GM19324 (cell line): ENCODE results near the gene NOS1AP.

Experiments
- ATAC-seq: cut with Tn5 transposase; IDR thresholded peaks from one replicate; pipeline ENCODE4 v1.9.1; 2021; ENCODE audit warnings: mild to moderate bottlenecking, moderate library complexity; ENCODE audit not compliant: unreplicated experiment, low FRiP score

NOS1AP gene

DNA sequence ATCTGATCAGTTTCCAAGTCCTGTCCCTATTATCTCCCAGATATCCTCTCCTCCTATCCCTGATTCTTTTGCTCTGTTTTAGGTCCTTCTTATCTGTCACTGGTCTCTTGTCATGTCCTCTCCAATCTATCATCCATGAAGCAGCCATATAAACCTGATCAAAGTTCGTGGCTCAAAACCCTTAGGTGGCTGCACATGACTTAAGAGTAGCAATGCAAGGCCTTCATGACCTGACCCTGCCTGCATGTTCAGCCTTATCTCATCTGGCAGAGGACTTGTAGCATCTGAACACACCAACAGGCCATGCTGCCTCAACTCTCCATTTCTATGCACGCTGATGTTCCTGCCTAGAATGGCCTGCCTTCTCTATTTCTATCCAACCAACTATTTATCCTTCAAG is 65.2 kb downstream of the NOS1AP start:
- no peak for ATAC-seq

DNA sequence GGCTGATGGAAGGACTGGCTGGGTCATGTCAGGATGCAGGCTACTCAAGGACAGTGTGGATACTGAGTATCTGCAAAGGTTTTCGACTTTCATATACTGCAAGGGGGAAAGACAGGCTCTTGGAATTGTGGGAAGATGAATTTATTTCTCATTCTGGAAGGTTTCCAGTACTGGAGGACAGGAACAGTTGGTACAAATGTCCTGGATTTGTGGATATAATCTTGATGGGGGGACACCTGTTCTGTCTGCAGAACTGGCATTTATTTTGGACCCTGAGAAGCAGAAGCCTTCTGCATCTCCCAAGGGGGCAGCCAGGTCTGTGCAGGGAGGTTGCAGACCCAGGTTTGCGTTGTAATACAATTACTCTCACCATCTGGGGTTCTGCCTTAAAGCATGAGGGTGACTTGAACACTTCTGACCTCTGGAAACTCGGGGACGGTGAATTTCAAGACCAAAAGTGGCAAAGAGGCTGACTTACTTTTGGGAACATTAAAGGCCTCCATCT is 65.8 kb downstream of the NOS1AP start:
- ATAC-seq: no peak

DNA sequence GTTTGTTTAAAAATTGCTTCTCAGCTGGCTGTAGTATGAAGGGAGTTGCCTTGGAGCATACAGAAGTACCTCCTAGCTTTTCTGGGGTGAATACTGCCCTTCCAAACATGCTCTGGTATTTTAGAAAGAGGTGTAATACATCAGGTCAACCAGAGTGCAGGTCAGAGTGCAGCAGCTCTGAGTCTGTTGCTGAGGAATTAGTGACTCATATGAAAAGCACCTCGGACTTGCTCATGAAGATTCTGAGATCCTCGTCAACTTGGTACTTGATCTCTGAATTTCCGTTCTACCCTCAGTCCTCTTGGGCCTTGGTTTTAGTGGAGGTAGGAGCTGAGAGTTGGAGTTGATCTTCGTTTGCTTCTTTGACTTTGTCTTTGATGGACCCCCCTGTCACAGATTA is 67.3 kb downstream of the NOS1AP start:
- ATAC-seq: no peak

DNA sequence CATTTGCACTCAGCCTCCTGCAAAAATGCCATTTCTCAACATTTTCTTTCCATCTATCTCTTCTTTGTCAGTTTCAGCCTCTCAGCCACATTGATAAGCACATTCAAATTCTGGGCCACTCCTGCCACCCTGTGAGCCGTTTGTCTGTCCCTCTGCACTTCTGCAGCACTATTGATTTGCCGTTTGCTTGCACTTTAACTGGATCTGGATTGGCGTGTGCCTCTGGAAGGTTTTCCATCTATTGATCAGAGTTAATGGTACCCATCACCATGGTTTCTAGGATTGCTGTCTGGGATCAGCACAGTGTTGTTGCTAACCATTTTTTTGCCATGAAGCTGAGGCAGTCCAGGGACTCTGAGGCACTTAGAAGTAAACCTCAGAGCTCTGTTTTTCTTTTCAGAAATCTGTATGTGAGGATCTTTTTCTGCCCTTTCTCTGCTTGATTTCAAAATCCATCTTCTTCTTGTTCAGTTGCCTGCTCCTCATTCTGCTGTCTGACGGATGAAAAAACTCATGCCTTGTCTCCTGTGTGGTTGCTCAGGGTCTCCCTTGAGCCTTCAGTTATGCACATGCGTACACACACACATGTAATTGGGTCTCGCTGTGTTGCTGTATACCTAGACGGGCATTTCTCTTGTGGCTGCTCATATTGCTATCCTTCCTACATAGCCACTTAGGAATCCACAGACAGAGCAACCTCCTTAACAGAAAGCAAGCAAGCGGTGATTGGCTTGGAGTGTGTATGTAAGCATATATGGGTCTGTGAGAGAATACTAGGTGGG is 67.9 kb downstream of the NOS1AP start:
- no peak for ATAC-seq

DNA sequence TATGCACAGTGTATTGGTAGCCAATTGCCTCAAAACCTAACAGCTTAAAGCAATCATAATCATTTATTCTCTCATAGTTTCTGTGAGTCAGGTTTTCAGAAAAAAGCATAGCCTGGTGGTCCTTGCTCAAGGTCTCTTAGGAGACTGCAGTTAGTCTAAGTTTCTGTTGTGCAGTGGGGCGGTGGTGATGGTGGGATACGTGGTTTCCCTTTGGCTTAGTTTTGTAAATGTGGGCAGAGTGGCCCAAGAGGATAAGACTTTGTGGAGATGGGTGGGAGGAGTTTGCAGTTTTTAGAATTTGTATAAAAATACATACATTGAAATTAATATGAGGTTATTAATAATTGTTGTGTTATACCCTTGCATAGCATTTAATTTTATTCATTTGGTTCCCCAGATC is 68.6 kb downstream of the NOS1AP start:
- ATAC-seq: no peak

DNA sequence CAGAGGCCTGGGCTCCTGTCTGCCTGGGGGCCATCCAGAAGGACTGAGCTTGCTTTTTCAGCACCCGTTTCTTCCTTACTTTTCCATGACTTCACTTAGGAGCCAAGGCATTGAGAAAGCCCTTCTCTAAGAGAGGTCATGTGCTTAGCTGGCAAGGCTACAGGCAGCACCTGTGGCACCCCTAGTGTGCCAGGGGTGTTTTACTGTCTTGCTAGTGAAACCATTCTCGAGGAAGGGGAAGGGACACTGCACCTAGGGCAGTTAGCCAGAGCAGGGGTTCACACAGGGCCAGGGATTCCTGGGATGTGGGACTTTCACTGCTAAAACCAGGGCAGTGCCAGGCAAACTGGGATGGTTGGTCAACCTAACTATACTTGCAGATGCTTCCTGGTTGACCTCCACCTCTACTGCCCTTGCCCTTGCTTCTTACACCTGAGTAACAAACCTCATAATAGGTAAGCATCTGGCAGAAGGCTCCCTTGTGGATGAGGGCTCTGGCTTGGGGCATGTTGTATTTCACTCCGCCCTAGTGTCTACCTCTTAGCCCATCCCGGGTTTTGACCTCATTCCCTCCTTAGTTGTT is 69.2 kb downstream of the NOS1AP start:
- no peak for ATAC-seq

DNA sequence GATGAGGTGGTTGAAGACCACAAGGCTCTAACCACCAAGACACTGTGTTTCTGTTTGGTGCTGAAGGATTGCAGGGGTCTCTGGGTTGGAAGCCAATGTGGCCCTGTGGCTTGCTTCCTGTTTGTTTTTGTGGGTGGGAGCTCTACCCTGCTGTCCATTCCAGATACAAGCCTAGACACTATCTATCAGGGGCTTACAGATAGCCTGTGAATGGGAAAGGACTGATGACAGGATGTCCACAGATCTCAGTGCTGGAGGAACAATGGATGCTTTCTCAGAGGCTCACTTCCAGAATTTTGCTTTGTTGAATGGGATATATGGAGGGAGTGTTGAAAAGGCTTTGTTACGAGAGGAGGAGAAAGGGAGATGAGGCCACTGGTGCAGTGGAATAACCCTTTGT is 69.7 kb downstream of the NOS1AP start:
- ATAC-seq: no peak

DNA sequence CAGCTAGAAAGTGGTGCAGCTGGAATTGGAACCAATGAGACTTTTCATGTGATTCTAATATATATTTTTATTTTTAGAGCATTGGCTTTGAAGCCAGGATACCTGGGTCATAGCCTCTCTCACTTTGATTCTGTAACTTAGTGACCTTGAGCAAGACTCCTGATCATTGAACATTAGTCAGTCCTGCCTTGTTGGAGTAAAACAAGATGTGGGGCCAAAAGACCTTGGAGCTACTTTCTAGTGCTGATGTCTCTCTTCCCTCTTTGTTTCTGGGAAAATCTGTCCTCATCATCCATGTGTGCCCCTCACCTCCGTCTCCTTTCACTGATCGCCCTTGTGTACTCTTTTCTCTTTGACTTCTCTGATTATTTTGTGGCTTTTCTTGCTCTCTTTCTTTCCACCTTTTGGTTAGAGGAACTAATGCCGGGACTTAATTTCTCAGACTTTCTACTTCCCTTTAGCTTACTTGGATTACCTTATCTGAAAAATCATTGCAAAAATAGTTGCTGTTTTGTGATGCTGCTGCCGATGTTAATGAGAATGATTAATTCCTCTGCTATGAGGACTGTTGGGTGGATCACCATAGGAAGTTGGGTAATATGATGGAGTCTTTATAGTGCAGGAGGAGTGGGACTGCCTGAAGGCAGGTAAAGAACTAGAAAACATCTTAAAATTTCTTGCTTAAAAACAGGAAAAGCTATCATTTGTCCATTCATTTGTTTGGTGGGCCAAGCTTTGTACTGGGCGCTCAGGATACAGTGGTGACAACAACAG is 72.0 kb downstream of the NOS1AP start:
- no peak for ATAC-seq

DNA sequence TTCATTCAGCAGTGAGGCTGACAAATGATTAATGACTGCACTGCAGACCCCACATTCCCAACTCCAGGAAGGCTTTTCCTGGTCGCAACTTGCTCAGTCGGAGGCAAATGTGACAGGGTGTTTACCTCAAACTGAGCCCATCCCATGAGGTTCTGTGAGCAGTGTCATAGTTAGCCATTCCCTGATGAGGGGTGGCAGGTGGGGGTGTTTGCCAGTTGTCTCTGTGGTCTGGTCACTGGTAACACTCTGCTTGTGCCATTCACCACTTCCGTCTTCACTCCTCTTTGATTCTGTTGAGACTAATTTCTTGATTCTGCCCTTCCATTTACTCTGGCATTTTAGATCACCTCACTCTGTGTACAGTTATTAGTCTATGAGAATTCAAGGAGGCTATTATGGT is 73.5 kb downstream of the NOS1AP start:
- no peak for ATAC-seq

DNA sequence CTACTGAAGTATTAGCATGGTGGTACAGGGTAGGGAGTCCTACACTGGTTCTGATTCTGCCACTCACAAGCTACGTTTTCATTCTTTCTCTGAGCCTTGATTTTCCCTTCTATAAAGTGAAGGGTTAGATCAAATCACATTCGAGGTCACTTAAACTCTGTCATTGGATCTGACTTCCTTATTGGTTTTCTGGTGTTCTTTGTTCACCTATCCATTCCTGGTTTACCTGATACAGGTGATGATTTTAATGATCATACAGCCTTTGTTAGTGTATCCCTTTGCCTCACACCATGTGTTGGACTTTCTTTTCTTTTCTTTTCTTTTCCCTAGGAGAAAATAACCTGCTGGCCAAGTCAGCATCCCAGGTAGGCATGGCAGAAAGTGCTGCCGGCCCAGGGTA is 74.8 kb downstream of the NOS1AP start:
- no peak for ATAC-seq

DNA sequence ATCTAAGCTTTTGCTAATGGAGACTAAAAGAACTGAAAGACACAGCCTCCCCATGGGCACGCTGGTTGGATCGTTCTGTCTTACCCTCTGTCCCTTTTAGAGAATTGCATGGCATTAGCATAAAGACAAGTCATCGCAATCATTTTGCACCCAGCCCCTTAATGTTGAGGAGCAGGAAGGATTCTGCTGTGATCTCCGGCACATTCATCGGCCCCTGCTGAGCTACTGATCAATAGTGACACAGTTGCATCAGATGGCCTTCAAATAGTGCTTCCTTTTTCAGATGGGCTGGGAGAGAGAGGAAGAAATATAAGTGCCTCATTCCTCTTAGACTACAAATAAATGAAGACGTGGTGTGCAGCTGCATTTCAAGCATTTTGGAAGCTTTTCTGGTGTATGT is 75.4 kb downstream of the NOS1AP start:
- ATAC-seq: no peak

DNA sequence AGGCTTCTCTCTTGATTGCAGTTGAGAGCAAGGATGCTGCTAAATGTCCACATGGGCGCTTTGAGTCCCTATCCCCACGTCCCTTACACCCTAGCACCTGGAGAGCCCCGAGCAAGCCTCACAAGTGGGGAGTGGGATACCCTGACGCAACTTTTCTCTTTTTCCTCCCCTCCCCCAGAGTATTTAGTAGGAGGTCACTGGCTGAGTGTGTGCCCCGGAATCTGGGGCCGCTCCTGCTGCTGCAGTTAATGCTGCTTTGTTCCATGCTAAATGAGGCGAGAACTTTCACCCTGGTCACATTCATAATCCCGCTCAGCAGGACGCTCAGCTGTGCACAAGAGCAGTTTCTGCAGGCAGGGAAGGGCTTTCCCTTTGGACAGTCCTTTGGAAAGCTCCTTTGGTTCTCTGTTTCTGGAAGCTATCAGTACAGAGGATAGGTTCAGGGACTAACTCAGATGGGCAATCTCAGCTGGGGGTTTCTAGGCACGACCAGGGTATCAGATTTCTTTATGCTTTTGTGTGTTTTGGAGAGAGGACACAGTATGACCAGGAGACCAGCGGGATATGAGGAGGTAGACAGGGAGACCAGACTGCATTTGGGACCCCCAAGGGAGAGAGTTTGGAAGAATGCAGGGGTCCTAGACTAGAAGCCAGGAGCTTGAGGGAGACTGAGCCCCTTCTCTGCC is 75.9 kb downstream of the NOS1AP start:
- ATAC-seq: no peak

DNA sequence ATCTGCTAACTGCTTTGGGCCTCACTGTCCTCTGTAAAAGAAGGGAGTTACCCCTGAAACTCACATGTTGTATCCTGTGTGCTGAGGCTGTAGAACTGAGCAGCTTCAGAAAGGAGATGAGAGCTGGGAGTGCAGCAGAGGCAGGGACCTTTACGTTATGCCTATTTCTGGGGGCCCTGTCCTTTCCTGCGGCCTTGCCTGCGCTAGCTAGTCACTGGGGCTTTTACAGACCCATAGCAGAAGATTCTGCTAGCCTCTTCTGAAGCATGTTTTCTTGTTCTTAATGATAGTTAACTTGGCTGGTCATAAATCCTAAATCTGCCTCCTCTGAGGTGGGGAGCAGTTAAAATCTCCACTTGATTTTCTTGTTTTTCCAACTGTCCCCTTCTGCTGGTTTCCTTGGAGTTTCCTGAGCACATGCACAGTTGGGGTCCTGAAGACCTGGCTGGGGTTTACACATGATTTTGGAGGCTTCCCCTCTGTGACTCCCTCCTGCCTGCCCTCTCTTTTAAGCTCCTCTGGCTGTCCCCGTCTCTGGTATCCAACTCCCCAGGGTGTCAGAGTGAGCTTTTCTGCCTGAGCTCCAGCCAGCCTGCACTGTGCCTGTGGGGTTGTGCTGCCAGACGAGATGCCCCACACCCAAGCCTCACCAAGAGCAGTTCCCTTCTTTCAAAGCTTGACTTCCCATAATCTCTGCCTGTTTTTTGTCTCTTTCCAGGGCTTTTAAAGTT is 76.6 kb downstream of the NOS1AP start:
- no peak for ATAC-seq

DNA sequence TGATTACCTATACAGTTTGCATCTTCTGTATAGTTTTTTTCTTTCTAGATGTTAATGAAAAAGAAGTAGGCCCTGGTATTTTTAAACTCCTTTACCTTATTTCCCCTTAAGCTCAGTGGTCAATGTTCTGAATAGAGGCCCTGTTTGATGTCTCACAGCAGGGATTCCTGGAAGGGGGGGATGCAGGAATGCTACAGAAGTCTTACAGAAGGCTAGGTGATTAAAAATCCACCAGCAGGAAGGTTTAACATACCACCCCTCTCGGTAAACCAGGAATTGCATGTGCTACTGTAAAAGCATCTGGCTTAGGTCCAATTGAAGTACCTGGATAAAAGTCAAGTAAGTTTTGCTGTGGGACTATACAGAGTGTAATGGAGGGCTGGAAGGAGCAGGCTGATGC is 78.3 kb downstream of the NOS1AP start:
- no peak for ATAC-seq

DNA sequence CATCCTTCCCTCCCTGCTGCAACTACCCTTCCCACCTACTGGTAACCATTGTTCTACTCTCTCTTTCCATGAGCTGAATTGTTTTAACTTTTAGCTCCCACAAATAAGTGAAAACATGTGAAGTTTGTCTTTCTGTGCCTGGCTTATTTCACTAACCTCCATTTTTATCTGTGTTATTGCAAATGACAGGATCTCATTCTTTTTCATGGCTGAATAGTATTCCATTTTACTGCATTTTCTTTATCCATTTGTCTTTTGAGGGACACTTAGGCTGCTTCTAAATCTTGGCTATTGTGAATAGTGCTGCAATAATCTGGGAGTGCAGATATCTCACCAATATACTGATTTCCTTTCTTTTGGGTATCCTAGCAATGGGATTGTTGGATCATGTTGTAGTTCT is 80.6 kb downstream of the NOS1AP start:
- no peak for ATAC-seq

DNA sequence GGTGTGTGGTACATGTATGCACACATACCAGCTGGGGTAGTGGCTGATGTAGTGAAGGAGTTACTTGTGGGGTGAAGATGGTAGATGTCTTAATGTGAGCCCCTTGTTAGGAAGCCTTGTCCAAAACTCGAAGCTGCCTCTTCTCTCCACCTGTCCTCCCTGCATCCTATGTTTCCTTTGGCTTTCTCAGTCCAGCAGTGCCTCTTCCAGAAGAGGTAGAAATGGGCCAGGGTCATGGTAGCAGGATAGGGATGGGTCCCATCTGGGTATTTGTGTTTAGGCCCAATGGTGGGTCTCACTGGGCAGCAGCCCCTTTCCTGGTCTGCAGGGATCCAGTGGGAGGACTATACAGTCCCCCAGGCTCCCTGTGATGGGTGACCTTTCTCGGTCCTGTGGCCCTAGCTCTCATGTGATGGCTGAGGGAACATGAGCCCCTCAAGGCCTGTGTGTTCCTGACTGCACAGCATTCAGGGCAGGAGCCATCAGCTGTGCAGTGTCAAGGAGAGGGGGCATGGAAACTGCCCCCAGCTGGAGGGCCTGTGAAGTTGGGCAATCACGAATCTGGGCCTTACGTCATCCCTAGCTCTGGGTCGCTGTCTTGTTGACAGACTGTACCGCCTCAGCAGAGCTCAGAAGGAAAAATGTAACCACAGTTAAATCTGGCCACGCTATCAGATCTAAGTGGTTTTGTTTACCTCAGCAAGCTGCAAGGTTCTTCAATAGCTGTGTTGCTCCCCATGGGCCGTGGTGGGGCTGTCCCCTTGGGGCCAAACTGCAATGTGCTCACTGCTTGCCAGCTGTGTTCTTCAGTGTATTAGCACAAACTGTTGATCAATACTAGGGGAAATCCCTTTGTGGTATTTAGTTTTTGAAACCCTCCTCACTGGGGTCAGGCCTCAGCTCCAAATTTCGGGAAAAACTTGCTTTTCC is 82.7 kb downstream of the NOS1AP start:
- ATAC-seq: peak; percentile 71

DNA sequence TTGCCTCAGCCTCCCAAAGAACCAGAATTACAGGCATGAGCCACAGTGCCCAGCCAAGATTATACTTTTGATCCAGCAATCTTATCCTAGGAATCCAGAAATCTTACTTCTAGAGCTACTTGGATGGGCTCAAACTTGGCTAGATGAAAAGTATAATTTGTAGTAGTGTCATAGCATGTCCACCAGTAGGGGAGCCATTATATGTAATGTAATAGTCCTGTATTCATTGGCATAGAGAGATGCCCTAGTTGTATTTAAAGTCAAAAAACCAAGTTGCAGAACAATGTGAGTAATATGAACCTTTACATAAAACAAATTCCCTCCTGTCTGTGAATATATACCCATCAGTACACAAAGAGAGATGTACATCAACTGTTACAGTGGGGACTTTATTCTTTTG is 83.9 kb downstream of the NOS1AP start:
- ATAC-seq: no peak

DNA sequence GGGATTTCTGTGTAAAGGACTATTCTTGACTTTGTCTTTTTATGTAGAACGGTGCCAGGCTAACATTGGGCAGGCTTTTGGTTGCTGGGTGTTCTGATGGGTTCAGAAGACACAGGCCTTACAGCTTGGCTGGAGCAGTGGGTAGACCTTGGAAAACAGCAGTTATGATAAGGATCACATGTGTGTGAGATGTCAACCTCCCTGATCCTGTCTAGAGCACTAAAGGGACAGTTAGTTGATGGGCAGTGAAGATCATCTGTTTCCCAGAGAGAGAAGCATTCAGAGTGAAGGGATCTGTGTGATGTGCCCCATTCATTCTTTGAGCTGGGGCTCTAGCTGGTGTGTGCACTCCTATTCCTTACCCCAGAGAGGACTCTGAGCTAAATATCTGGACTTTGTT is 88.0 kb downstream of the NOS1AP start:
- no peak for ATAC-seq

DNA sequence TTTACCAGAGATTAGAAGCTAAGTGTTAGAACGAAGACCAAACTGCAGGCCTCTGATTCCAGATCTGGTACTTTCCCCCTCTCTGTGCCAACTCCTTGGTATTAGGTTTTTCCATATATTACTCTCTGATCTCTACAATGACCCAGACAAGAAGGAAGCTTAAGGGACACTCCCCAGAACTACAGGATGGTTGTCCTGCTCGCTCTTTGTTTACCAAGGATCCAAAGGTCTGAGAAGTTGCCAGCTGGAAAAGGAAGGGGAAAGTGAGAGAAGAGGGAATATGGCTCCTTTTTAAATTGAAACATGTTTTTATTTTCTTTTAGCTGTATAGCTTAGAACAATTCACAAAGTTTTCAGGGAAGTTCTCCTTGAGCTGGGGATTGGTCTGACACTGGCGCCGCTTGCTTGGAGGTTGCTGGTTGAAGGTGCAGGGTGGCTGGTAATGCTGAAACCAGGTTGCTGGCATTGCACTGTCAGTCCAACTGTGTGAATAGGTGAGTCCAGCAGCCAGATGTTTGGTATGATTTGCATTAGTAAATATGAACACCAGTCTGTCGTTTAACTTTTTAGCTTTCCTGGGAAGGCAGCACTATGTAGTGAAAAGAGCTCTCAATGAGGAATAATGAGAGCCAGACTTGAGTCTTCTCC is 89.3 kb downstream of the NOS1AP start:
- ATAC-seq: no peak
